SW 1271 (cell line): Measurements from ENCODE around the gene GLI3.

ENCODE experiments used
- DNase-seq, 2 experiments: peaks; one replicate each; lab custom pipeline; 2025; lab: John Stamatoyannopoulos, UW

Gene GLI3

DNA sequence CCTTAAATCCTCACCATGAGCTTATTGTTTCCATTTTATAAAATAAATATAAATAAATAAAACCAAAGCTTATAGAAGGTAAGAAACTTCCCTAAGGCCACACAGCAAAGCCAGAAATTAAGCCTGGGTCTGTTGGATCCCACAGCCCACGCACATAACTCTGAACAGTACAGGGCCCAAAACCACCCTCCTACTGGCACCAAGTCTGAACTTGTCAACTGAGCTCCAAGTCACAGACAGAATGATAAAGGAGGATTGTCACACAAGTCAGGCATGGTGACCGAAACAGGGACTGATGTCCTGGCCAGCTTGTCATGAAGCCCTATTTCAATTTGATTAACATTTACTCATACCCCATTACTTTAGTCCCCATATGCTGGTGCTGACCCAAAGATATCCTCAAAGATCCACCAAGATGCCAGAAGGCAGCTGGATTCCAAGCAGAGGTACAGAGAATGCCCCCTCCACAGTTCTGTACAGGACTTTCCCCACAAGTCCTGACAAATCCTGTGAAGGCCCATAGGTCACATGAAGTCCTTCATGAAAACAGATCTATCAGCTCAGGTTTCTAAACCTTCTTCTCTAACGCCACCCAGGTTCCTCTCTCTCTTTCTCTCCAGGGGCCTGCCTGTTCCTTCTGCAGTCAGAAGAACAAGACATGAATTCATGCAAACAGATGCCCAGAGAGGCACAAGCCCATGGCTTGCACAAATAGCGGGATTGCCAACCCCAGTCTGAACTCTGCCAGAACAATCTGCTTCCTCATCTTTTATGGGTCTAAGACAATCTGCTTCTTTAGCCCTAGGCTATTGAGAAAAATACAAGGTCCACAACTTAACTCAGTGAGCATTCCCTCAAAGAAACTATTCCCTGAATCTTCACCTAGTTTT, 60.9 kb downstream of the GLI3 start:
- DNase-seq, result no peak

- DNase-seq, result no peak
These were observed 62.6 kb downstream of the GLI3 start for GRCh38 chr7:42174391-42174912.

DNA sequence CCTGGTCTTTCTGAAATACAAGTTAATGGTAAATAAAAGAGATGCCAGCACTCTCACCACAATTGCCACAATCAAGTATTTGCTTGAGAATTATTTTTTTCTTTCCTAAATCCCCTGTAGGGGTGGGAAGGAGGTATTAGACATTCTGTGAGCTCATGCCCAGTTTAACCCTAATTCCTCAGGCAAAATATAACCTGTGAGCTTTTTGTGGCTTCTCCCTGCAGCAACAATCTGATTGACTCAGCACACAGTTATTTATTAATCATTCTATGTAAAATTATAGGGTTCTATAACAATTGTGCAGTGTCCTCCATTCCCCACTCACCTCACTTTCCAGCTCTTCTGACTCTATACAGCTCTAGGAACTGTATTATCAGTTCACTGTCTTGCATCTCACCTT, 66.3 kb downstream of the GLI3 start:
- no peak for DNase-seq

GRCh38 chr7:42168512-42168911, 68.5 kb downstream of the GLI3 start:
- no peak for DNase-seq

- DNase-seq, result no peak
These were observed 69.3 kb downstream of the GLI3 start for GRCh38 chr7:42167631-42168236.

DNA sequence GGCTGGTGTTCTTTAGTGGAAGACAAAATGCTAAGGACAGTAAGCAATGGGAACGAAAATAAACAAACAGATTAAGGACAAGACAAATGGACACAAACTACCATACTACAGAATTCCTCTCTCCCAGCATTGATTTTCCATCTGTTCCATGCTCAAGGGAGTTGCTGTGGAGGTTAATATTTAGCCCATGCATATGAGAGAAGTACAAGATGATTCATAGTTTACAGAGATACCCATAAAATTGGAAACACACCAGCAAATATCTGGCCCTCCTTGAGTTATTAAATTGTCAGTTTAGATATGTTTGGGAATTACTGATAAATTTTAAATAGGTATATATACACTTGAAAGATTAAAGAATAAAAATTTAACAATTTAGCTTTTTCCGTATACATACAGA, 69.8 kb downstream of the GLI3 start:
- DNase-seq, result no peak

- no peak for DNase-seq
These were observed 72.1 kb downstream of the GLI3 start for GRCh38 chr7:42164881-42165428.

DNA sequence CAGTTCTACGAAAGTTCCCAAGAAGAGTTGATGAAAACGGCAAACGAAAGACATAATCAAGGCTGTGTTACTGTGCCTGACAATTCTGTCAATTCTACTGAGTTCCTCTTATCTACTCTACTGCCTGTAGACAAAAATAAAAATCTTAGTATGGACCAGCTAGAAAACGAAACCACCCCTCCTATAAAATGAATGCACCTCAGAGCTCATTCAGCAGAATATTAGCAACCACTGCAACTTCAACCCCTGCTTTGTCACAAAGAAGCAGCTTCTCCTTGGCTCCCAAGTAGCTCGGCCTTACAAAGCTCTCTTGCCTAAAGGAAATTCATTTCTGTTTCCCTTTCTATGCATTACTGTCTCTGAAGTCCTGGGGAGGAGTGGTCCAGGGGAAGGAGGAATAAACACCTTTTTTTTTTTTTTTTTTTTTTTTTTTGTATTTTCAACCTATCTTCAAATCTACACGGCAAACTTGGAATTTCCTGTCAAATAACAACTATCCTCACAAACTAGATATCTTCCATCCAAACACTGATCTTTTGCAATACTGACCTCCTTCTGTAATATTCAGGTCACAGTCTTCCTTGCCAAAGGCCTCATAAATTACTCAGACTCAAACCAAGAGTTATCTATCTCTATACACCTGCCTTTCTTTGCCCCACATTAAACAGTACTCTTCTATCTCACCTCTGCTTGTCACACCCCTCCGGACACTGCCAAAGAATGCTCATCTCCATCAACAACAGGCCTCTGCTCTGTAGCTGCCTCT, 74.3 kb downstream of the GLI3 start:
- DNase-seq, result no peak

- DNase-seq, result no peak
These were observed 75.3 kb downstream of the GLI3 start for GRCh38 chr7:42161719-42162118.

DNA sequence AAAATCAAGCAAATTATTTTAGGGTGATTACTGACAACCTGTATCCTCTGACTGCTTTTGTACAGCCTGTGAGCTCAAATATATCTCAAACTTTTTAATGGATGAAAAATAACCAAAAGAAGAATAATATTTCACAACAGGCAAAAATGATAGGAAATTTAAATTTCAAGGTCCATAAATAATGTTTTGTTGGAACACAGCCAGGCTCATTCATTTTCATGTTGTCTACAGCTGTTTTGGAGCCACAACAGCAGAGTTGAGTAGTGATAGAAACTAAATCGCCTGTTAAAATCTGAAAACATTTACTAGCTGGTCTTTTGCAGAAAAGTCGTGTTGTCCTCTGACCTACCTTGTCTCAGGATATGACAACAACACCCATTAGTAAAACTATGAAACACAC, 75.9 kb downstream of the GLI3 start:
- DNase-seq, result no peak

DNA sequence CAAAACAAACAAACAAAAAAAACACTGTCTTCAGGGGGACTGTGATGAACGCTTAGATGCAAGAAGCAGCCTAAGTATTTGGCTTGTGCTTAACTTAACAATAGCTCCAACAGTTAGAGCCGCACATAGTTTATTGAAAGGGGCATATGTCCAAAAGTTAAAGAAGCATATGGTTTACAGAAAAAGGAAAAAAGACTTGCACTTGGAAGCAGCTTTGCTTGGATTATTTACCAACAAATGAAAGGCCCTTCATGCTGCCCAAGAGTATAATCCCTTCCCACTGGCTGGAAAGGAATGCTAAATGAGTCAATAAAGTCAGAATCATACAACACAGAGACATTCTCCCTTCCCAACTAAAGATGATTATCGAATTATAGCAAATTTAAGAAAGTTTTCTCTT, 77.9 kb downstream of the GLI3 start:
- no peak for DNase-seq

- DNase-seq, result no peak
These were observed 79.9 kb downstream of the GLI3 start for GRCh38 chr7:42156967-42157721.

GRCh38 chr7:42156291-42156865, 80.6 kb downstream of the GLI3 start:
- no peak for DNase-seq

DNA sequence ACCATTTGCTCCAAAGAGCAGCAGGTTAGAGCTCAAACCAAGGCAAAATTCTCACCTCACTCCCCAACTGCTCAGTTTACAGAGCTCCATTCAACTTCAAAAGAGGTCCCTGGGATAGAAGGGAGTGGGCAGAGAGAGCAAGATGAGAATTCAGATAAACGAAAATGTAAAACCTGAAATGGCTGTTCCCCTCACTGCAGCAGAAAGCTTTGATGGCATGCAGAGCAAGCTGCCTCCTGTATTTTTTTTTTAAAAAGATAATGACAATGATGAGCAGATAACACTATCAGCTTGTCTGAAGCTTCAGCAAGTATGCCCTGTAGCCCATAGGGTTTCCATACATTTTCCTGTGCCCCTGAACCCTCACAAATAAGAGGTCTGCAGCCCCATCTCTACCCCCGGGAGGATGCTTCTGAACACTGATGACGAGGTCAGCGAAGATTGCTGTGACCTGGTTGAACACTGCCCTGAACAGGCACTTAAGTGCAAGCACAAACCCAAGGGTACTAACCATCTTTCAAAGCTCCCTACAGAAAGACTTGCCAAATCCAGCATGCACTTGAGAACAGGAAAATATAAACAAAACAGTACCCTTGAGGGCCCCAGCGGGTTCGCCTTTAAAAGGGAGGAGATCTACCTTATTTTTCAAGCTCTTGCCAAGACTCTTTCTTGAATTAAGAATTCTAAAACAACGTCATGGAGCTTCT, 81.3 kb downstream of the GLI3 start:
- no peak for DNase-seq

DNA sequence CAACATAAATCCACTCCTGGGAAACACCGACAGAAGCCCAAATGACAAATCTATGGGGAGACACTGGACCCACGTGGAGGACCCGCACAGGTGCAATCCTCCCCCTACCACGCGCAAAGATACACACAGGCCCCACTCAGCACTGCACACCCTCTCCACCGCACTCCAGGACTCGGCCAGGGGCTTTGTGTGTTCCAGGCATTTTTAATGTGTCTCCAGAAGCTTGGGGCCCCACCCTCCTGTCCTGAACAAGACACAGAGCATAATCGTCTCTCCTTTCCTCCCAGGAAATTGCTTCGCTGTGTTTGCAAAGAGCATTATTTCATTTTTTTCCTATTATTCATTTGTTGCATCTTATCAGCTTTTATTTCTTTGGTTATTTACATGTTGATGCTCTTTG, 82.8 kb downstream of the GLI3 start:
- DNase-seq, result no peak

DNA sequence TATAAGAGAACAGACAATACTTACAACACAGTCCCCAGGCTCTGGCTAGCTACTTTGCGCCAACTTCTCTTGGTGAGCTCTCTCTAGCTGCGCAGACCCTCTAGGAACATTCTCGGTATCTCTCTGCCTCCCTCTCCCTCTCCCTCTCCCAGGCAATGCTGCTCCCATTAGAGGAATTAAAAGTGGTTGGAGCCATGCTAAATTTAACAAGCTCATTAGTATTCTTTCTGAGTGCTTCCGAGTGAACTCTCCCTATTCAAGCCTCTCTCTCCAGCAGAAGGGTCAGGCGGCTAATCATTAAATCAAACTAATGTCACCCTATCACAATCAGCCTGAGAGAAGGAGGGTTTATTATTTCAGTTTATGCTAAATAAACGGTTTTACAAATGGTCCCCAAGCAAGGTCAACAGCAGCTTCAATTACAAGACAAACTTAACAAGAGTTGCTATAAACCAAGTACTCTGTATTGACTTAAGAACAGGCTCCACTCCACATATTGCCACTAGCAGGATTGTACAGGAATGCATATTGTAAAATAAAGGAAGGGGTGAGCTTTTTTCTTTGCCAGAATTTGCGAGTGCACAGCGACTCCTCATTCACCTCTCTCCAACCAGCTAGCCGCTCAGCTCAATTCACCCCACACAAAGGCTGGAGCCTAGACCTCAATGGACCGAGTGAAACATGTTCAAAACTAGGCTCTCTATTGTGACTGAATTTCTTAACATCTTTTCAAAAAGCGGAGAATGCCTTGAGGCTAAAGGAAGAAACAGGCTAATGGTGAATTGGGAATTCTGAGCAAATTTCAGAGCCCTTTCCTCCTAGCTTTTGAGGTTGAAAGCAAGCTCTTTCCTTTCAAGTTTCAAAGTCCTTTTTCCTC, 84.4 kb downstream of the GLI3 start:
- DNase-seq, result no peak

DNA sequence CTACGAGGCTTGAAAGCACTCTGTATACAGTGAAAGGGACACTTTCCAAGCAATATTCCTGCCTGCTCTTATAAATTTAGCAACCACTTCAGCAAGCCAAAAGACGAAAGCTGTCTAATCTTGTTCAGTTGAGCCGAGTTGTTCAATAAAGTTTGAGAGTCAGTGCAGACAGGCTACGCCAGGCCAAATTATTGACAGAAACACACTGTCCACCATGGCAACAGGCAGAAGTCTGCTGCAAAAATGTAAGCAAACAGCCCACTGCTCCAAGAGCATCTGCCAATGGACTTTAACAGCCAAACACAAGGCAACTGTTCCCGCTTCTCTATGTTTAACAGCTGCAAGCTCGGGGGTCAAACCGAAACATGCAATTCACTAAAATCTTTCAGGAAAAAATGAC, 85.7 kb downstream of the GLI3 start:
- no peak for DNase-seq

- no peak for DNase-seq
These were observed 91.5 kb downstream of the GLI3 start for GRCh38 chr7:42145539-42145938.

DNA sequence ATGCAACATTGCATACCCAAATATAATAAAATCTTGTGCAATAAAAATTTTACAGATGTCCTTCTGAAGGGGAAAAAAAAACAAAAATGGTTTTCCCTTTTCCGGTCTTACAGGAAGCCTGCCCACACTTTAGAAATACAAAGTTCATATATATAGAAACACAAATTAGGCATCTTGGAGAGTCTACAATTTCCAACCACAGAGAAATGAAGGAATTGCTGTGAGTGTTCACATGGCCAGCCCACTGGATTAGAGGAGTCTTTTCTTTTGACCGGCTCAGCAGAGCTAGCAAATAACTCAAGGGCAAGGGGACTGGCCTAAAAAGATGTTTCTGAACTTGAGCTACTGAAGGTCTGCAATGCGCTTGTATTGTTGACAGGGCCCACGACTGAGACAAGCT, 92.4 kb downstream of the GLI3 start:
- DNase-seq, result no peak
